MM.1S (cell line): ENCODE data around the gene ACVR2B.

Experiments used
- CTCF ChIP-seq: fragments of 300-600 bp; sonication (generic); IDR thresholded peaks from 2 replicates; pipeline ENCODE4 v1.5.1; 2016; ENCODE audit warnings: antibody characterized with exemption, low read length, mixed read lengths
- EZH2 ChIP-seq: fragments of 300-600 bp; sonication (generic); optimal IDR thresholded peaks from 2 replicates; pipeline ENCODE3; 2017; ENCODE audit warnings: low read depth, mild to moderate bottlenecking, antibody characterized with exemption, low read length, mixed read lengths
- EZH2phosphoT487 ChIP-seq: fragments of 300-600 bp; sonication (generic); IDR thresholded peaks from 2 replicates; pipeline ENCODE4 v1.6.1; 2018; ENCODE audit warnings: antibody characterized with exemption, low read length

- TF ChIP-seq CTCF = no peak
- no peak for TF ChIP-seq EZH2
- TF ChIP-seq EZH2phosphoT487 = no peak
Observed at GRCh38 chr3:38474928-38475605, 21.4 kb downstream of the ACVR2B start.
